Stimulated activated CD8-positive, alpha-beta memory T cell treated with anti-CD3 and anti-CD28 coated beads, Interleukin-4, amount 100 ng/mL, for 4 hours (primary cell): ENCODE results near the gene ZNF605.
A peak's percentile ranks its signal among the peaks of the same experiment; 100 is the strongest.
"Not testable (repeated sequence)": the region's sequence is repeated elsewhere in the genome, so short reads cannot be mapped to it uniquely, and the experiment has no call there.

Experiments
- DNase-seq, 2 donors: peaks; one replicate each; pipeline ENCODE4 v3.0.0-alpha.2; 2020; ENCODE audit warnings: low read depth in 2 of 2, low spot score in 1 of 2

The ZNF605 gene

GRCh38 chr12:132908145-132909029 lies 47.7 kb downstream of the ZNF605 start:
- peak; percentile 91 to 97 for DNase-seq

- DNase-seq = not testable (repeated sequence)
Measured at GRCh38 chr12:132907789-132908144, 48.3 kb downstream of the ZNF605 start.

GRCh38 chr12:132907216-132907615 lies 48.9 kb downstream of the ZNF605 start:
- no peak for DNase-seq

GRCh38 chr12:132904718-132905328 lies 51.3 kb downstream of the ZNF605 start:
- peak; percentile 74 to 78 for DNase-seq

GRCh38 chr12:132899033-132899432 lies 57.1 kb downstream of the ZNF605 start:
- DNase-seq = no peak

GRCh38 chr12:132888852-132889251 lies 67.3 kb downstream of the ZNF605 start:
- no peak for DNase-seq

GRCh38 chr12:132887513-132888351 lies 68.4 kb downstream of the ZNF605 start, which contains the start of gene CHFR:
Gene CHFR, minus strand, starts transcription at chr12:132887605. Its CDS starts 277 bp downstream, at chr12:132887328.
- DNase-seq = peak; percentile 77 to 90

GRCh38 chr12:132886529-132887477 lies 69.3 kb downstream of the ZNF605 start:
- DNase-seq = no peak

- no peak for DNase-seq
Measured at GRCh38 chr12:132881818-132882217, 74.3 kb downstream of the ZNF605 start.

- not testable (repeated sequence) for DNase-seq
Measured at GRCh38 chr12:132874620-132875019, 81.5 kb downstream of the ZNF605 start.

- DNase-seq = no peak
Measured at GRCh38 chr12:132874175-132874574, 81.9 kb downstream of the ZNF605 start.

- DNase-seq = no peak
Measured at GRCh38 chr12:132873724-132874123, 82.4 kb downstream of the ZNF605 start.

- DNase-seq = no peak
Measured at GRCh38 chr12:132872975-132873421, 83.1 kb downstream of the ZNF605 start.

GRCh38 chr12:132872073-132872855 lies 83.8 kb downstream of the ZNF605 start:
- no peak for DNase-seq

GRCh38 chr12:132869551-132869950 lies 86.6 kb downstream of the ZNF605 start:
- no peak for DNase-seq
